Right lobe of liver (tissue), 4 donors: ENCODE results near the gene ASB13.

ENCODE experiments used
- CTCF ChIP-seq, 4 donors: fragments of 200-600 bp in 3 of 4; fragments of 450-650 bp in 1 of 4; IDR thresholded peaks; one replicate each; pipeline versions ENCODE4 v1.5.1 to v1.8.0; 2016 to 2022; ENCODE audit warnings: antibody characterized with exemption in 4 of 4, mild to moderate bottlenecking in 2 of 4
- POLR2A ChIP-seq: fragments of 450-650 bp; IDR thresholded peaks from one replicate; pipeline ENCODE4 v1.6.1; 2017; ENCODE audit warnings: antibody characterized with exemption, mild to moderate bottlenecking
- donor health status: DM: no; HTN: no; CAD: no.
- donor health status: DM: no; HTN: no; CAD: no.
- donor health status: DM: no; HTN: yes; CAD: no.

- TF ChIP-seq CTCF (IDR thresholded peaks at IDR 0.05) (no peak), POLR2A (no peak)
Measured at GRCh38 chr10:5634918-5635317, 31.5 kb downstream of the ASB13 start.
